Measurements from ENCODE around the gene NPW.

DNA sequence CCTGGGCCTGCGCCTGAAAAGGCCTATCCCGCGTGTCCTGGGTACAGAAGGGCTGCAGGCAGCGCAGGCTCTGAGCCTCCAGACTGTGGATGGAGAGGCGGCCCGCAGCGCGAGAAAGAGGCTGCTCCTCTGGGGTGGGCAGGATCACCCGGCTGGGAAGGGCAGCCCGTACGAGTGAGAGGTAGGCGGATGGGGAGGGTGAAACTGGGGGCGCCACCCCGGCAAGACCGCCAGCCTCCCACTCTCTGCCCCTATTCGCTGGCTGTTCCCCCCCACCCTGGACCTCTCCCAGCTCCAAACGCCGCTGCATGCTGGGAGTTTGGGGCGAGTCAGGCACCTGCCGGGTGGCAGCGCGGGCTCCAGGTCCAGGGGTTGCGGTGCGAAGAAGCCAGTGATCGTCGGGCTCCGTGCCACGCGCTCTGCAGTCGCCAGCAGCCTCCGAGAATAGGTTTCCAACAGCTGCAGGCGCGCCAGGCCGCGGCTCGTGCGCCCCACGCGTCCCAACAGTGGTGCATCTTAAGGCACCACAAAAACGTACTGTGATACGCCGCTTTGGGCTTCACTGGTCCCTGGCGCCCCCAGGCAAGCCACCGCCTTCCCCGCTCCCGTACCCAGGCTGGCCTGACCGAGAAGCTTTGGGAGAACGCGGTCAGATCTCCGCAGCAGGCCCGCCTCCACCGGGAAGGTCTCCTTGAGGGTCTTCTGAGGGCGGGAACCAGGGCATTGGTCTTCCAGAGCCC, 39.4 kb upstream of the NPW start:
- no peak for TF ChIP-seq EZH2 (IDR thresholded peaks at IDR 0.05)
- no peak for TF ChIP-seq POLR2AphosphoS5 (IDR thresholded peaks at IDR 0.05; ENCODE audit: borderline replicate concordance, low read depth, low read length)
